NCI-H69 (cell line): ENCODE results near the gene CUL3.
"Not testable (repeated sequence)": the region's sequence is repeated elsewhere in the genome, so short reads cannot be mapped to it uniquely, and the experiment has no call there.

Experiments used
- DNase-seq: peaks from one replicate; lab custom pipeline; 2025; lab: John Stamatoyannopoulos, UW

CUL3 gene

GRCh38 chr2:224543939-224544338 is 41.2 kb downstream of the CUL3 start:
- DNase-seq = no peak

GRCh38 chr2:224538561-224539138 is 46.5 kb downstream of the CUL3 start:
- no peak for DNase-seq

GRCh38 chr2:224532931-224533330 is 52.2 kb downstream of the CUL3 start:
- no peak for DNase-seq

GRCh38 chr2:224532441-224532840 is 52.7 kb downstream of the CUL3 start:
- DNase-seq = no peak

- no peak for DNase-seq
Measured at GRCh38 chr2:224528171-224528570, 57.0 kb downstream of the CUL3 start.

- DNase-seq = no peak
Measured at GRCh38 chr2:224525774-224526173, 59.4 kb downstream of the CUL3 start.

- no peak for DNase-seq
Measured at GRCh38 chr2:224524657-224525056, 60.5 kb downstream of the CUL3 start.

- DNase-seq = no peak
Measured at GRCh38 chr2:224523626-224524577, 61.3 kb downstream of the CUL3 start.

GRCh38 chr2:224522483-224522882 is 62.7 kb downstream of the CUL3 start:
- not testable (repeated sequence) for DNase-seq

- no peak for DNase-seq
Measured at GRCh38 chr2:224520064-224520463, 65.1 kb downstream of the CUL3 start.

- DNase-seq = no peak
Measured at GRCh38 chr2:224518806-224519580, 66.2 kb downstream of the CUL3 start.

GRCh38 chr2:224517963-224518362 is 67.2 kb downstream of the CUL3 start:
- DNase-seq = no peak

GRCh38 chr2:224516393-224516792 is 68.8 kb downstream of the CUL3 start:
- DNase-seq = not testable (repeated sequence)

- DNase-seq = no peak
Measured at GRCh38 chr2:224513991-224514390, 71.2 kb downstream of the CUL3 start.

GRCh38 chr2:224507789-224508188 is 77.4 kb downstream of the CUL3 start:
- DNase-seq = no peak

- DNase-seq = no peak
Measured at GRCh38 chr2:224506494-224506893, 78.7 kb downstream of the CUL3 start.

- no peak for DNase-seq
Measured at GRCh38 chr2:224498991-224499390, 86.2 kb downstream of the CUL3 start.

- DNase-seq = no peak
Measured at GRCh38 chr2:224492531-224492930, 92.6 kb downstream of the CUL3 start.

- not testable (repeated sequence) for DNase-seq
Measured at GRCh38 chr2:224487940-224488339, 97.2 kb downstream of the CUL3 start.

GRCh38 chr2:224485081-224486014 is 99.8 kb downstream of the CUL3 start:
- peak; percentile 63 for DNase-seq

- DNase-seq = no peak
Measured at GRCh38 chr2:224479826-224480225, 105.3 kb downstream of the CUL3 start.
